Naive B cell (primary cell): Measurements from ENCODE around the gene CBL. TPM values are rescaled to one million over a fixed set of nuclear protein-coding genes. Genes with fewer than 3 reads are reported as not detected.
"Not testable (repeated sequence)": the region's sequence is repeated elsewhere in the genome, so short reads cannot be mapped to it uniquely, and the experiment has no call there.

ENCODE experiments used
- ATAC-seq, 2 donors: fragments of 150-1000 bp; cut with Tn5 transposase; 2 replicates each; pipeline ENCODE4 v1.10.0; 2021; ENCODE audit warnings: low read depth in 2 of 2, mild to moderate bottlenecking in 2 of 2, moderate library complexity in 2 of 2
- DNase-seq: peaks from one replicate; pipeline ENCODE4 v3.0.0; 2022
- H3K27ac Mint-ChIP-seq, 6 donors: one replicate each; pipeline ENCODE4 v1.8.0; 2020 to 2022; ENCODE audit warnings: mild to moderate bottlenecking in 6 of 6, mixed read lengths in 6 of 6, moderate library complexity in 5 of 6, inconsistent platforms in 2 of 6
- H3K27me3 Mint-ChIP-seq, 3 donors: one replicate each; pipeline ENCODE4 v1.8.0; 2021 to 2022; ENCODE audit warnings: mixed read lengths in 3 of 3, mild to moderate bottlenecking in 1 of 3
- H3K36me3 Mint-ChIP-seq, 2 donors: one replicate each; pipeline ENCODE4 v1.8.0; 2020 to 2022; ENCODE audit warnings: mixed read lengths in 2 of 2, inconsistent platforms in 1 of 2, mild to moderate bottlenecking in 1 of 2
- H3K4me1 Mint-ChIP-seq, 3 donors: one replicate each; pipeline ENCODE4 v1.8.0; 2020 to 2022; ENCODE audit warnings: mixed read lengths in 3 of 3, inconsistent platforms in 1 of 3, mild to moderate bottlenecking in 1 of 3, moderate library complexity in 1 of 3
- H3K4me3 Mint-ChIP-seq, 8 donors: one replicate each; pipeline ENCODE4 v1.8.0; 2020 to 2022; ENCODE audit warnings: mild to moderate bottlenecking in 8 of 8, mixed read lengths in 8 of 8, moderate library complexity in 8 of 8, inconsistent platforms in 2 of 8
- H3K9me3 Mint-ChIP-seq, 7 donors: one replicate each; pipeline ENCODE4 v1.8.0; 2020 to 2022; ENCODE audit warnings: mixed read lengths in 7 of 7, mild to moderate bottlenecking in 5 of 7, inconsistent platforms in 2 of 7, moderate library complexity in 1 of 7
- polyA plus RNA-seq, 6 donors: library from polyadenylated mRNA; unstranded; fragments of 300-500 nt; fragmentation: Illumina TruSeq; gene quantifications; one replicate each; pipeline ENCODE4 v1.2.3, GENCODE V29; 2021; ENCODE audit warnings: low read depth in 6 of 6

The CBL gene
- polyA plus RNA-seq, 6 donors from 2014 or later = 8.3 to 22.0 (median 14.4) TPM

DNA sequence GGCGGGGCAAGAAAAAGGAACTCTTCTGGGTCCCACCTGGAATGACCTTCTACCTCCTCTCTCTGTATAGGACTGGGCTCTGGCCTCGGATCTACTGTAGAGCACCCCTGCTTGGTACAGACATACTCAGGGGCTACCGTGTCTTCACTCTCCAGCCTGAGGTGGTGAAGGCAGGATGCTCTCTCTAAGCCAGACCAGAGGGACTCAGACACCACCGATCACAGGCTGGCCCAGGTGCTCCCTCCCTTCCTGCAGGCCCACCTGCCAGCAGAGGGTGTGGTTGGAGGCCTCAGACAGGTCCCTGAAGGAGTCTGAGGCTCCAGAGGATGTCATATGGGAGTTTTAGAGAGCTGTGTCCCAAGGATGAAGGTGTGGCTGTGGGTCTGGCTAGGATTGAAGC lies 16.7 kb upstream of the CBL start:
- no peak overlapping the region for H3K27ac Mint-ChIP-seq
- no peak overlapping the region for H3K4me3 Mint-ChIP-seq
- peaks cover 0 to 2% (median 0%) of the 10 kb centered on the region in 3 donors for H3K4me1 Mint-ChIP-seq
- no peaks in the 10 kb centered on the region for H3K36me3 Mint-ChIP-seq
- DNase-seq = no peak
- peaks cover 0 to 34% (median 9%) of the 10 kb centered on the region in 3 donors for H3K27me3 Mint-ChIP-seq
- H3K9me3 Mint-ChIP-seq = no peaks in the 10 kb centered on the region
- no peak for ATAC-seq

DNA sequence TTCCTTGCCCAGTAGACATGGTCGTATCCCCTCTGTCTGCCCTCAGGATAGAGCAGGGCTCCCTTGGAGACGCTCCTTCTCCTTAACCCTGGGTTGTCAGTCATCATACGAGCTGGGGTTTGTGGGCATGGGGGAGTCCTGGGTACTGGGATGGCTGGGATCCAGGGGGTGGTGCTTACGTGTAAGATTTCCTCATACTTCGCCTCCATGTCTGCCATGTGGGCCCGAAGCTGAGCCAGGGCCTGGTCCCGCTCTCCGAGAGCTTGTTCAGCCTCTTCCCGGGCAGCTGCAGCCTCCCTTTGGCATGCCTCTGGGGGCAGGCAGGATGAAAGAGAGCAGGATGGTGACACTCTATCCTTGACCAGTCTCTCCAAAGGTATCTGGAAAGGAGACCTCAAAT lies 15.6 kb upstream of the CBL start:
- no peak for DNase-seq

DNA sequence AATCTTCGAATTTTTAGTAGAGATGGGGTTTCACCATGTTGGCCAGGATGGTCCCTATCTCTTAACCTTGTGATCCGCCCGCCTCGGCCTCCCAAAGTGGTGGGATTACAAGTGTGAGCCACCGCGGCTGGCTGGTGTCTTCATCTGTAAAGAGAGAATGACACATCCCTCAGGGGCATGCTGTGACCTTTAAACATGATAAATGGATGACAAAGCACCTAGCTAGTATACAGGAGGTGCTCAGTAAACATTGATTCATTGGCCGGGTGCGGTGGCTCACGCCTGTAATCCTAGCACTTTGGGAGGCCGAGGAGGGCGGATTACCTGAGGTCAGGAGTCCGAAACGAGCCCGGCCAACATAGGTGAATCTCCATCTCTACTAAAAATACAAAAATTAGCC lies 14.9 kb upstream of the CBL start:
- ATAC-seq, H3K4me1 Mint-ChIP-seq: not testable (repeated sequence)

More for the DNA sequence above, 15.6 kb upstream of the CBL start:
- no peak overlapping the region for H3K27ac Mint-ChIP-seq
- ATAC-seq = no peak
- H3K27me3 Mint-ChIP-seq = peaks cover 0 to 34% (median 16%) of the 10 kb centered on the region in 3 donors
- no peaks in the 10 kb centered on the region for H3K9me3 Mint-ChIP-seq
- H3K36me3 Mint-ChIP-seq = no peaks in the 10 kb centered on the region
- H3K4me1 Mint-ChIP-seq = no peaks in the 10 kb centered on the region
- H3K4me3 Mint-ChIP-seq = no peak overlapping the region

DNA sequence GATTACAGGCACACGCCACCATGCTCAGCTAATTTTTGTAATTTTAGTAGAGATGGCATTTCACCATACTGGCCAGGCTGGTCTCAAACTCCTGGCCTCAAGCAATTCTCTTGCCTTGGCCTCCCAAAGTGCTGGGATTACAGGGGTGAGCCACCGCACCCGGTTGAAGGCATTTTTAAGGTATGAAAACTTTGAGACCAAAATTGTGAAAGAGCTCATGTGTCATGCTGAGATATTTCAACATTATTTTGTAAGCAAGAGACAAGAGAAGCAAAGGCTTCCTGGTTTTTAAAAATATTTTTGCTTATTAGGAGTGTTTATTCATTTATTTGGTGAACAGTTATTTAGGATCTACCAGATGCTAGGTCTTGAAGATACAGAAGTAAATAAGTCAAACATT lies 14.0 kb upstream of the CBL start:
- no peak for ATAC-seq
- peaks cover 0 to 24% (median 16%) of the 10 kb centered on the region in 3 donors for H3K27me3 Mint-ChIP-seq
- H3K27ac Mint-ChIP-seq = no peak overlapping the region
- no peak for DNase-seq
- no peaks in the 10 kb centered on the region for H3K36me3 Mint-ChIP-seq
- H3K4me1 Mint-ChIP-seq = peaks cover 0 to 7% (median 5%) of the 10 kb centered on the region in 3 donors
- no peak overlapping the region for H3K4me3 Mint-ChIP-seq
- no peaks in the 10 kb centered on the region for H3K9me3 Mint-ChIP-seq

More for the DNA sequence above, 14.9 kb upstream of the CBL start:
- not testable (repeated sequence) for H3K27ac Mint-ChIP-seq, DNase-seq, H3K36me3 Mint-ChIP-seq, H3K9me3 Mint-ChIP-seq, H3K4me3 Mint-ChIP-seq
- H3K27me3 Mint-ChIP-seq = peaks cover 0 to 31% (median 16%) of the 10 kb centered on the region in 3 donors

DNA sequence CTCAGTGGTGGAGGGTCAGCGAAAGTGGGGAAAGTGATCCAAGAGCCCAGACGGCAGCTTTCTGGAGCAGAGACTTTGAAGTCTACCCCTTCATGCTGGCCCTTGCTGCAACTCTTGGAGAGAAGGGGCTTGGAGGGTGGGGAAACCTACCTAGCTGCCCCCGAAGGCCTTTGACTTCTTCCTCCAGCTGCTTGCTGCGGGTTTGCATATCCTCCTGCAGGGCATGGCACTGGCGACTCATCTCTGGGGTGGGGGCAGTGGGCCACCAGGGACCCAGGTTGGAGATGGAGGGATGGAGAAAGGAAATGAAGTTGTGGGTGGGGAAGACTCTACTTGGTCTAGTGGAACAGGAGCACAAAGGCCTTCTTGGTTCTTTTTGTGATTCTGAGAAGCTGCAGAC lies 13.1 kb upstream of the CBL start:
- Mint-ChIP-seq H3K9me3 (no peaks in the 10 kb centered on the region), H3K27me3 (peaks cover 0 to 16% (median 15%) of the 10 kb centered on the region in 3 donors), H3K4me3 (no peak overlapping the region), H3K27ac (no peak overlapping the region), H3K4me1 (peaks cover 0 to 7% (median 5%) of the 10 kb centered on the region in 3 donors), H3K36me3 (no peaks in the 10 kb centered on the region)
- no peak for ATAC-seq
- no peak for DNase-seq

DNA sequence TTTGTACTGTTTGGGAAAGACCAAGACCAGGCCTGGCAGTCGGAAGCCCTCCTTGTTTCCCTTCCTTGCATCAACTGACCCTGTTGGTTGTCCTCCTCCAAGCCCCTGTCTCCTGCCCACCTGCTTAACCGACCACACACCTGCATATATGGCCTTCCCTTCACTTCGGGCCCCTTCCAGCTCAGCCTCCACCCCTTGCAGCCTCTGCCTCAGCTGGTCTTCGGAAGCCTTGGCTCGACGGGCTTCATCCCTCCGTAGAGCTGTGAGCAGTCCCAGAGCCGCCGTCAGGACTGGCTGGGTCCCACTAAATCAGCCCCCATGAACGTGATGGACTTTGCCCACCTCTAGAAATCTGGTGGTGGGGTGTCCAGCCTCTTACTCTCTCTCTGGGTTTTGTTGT lies 12.5 kb upstream of the CBL start:
- DNase-seq (no peak), ATAC-seq (no peak)
- Mint-ChIP-seq H3K36me3 (no peaks in the 10 kb centered on the region), H3K27me3 (peaks cover 0 to 16% (median 12%) of the 10 kb centered on the region in 3 donors), H3K4me3 (no peak overlapping the region), H3K9me3 (no peaks in the 10 kb centered on the region), H3K4me1 (peaks cover 0 to 7% (median 5%) of the 10 kb centered on the region in 3 donors), H3K27ac (no peak overlapping the region)

DNA sequence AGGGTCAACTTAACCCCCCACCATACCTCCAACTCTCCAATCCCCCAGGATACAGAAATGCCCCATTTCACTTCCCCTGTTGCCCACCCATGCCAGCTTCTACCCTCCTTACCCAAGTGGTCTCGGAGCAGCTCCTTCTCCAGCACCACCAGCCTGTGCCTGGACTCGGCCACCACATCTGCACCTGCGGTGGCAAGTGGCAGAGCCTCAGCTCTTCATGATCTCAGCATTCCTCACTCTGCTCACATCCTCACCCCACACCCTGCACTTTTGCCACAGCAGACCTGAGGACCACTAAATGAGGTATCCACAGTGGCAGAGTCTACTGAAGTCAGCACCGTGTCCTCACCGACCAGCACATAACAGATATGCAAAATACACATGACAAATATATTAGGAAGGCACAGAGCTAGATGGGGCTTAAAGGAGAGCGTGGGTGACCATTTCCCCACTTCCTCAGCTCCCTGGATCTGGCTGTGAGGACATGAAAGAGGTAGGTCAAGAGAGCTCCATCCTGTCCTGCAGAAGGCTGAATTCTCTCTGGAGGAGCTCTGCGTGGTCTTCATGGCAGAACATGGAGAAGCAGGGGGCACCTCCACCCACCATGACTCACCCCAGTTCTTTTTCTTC lies 11.2 kb upstream of the CBL start:
- Mint-ChIP-seq H3K36me3 (no peaks in the 10 kb centered on the region), H3K4me1 (peaks cover 0 to 7% (median 5%) of the 10 kb centered on the region in 3 donors), H3K4me3 (no peak overlapping the region), H3K9me3 (no peaks in the 10 kb centered on the region), H3K27ac (no peak overlapping the region), H3K27me3 (peaks cover 0 to 8% (median 5%) of the 10 kb centered on the region in 3 donors)
- no peak for ATAC-seq
- no peak for DNase-seq

DNA sequence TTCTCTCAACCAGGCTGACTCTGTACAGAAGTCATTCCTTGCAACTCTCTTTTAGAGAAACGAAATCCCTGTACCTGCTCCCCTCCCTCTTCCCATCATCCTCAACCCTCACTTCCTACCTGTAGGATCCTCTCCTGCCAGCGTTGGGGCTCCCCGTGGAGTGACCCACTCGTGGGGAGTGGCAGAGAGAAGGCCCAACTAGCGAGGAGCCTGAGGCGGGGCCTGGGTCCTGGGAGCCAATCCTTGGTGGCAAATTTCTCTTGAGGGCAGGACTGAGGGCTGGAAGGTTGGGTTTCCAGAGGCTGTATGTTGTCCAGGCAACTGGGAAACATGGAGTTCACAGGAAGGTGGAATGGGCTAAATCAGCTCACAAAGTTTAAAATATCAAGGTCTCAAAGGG lies 10.5 kb upstream of the CBL start:
- Mint-ChIP-seq H3K36me3 (no peaks in the 10 kb centered on the region), H3K27ac (no peak overlapping the region), H3K27me3 (peaks cover 0 to 8% (median 5%) of the 10 kb centered on the region in 3 donors), H3K4me3 (no peak overlapping the region), H3K4me1 (peaks cover 0 to 7% (median 5%) of the 10 kb centered on the region in 3 donors), H3K9me3 (no peaks in the 10 kb centered on the region)
- DNase-seq (no peak), ATAC-seq (no peak)

DNA sequence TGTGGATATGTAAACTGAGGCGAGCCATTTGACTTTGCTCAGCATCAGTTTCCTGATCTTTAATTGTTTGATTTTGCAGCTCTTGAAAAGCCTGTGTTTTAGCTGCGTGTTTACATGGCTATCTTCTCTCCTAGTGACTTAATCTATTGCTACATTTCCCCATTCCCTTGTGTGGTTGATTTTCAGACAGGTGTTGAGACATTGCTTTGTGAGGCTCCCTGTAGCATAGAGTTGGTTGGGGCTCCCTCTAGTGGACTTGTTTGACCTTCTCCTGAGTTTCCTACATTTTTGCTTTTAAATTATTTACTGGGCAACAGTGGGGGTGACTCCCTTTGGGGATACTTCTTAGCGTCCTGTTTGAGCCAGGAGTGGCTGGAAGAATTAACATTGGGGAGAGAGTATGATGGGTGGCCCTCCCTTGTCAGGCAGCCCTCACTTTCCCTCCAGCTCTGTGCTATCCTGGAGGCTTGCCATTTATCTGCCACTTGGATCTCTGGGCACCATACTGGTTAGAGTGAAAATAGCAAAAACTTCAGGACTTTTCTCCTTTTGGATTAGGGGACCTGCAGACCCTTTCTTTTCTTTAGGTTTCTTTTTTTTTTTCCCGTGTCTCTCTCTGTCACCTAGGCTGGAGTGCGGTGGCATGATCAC lies 9.2 kb upstream of the CBL start:
- H3K4me3 Mint-ChIP-seq = peak overlapping the region in 1 of 8 donors; percentile 10
- ATAC-seq (peak; percentile 99), DNase-seq (peak; percentile 73)
- peaks cover 0 to 8% (median 5%) of the 10 kb centered on the region in 3 donors for H3K27me3 Mint-ChIP-seq
- peaks cover 0 to 7% (median 5%) of the 10 kb centered on the region in 3 donors for H3K4me1 Mint-ChIP-seq
- no peaks in the 10 kb centered on the region for H3K36me3 Mint-ChIP-seq
- H3K27ac Mint-ChIP-seq = no peak overlapping the region
- no peaks in the 10 kb centered on the region for H3K9me3 Mint-ChIP-seq

DNA sequence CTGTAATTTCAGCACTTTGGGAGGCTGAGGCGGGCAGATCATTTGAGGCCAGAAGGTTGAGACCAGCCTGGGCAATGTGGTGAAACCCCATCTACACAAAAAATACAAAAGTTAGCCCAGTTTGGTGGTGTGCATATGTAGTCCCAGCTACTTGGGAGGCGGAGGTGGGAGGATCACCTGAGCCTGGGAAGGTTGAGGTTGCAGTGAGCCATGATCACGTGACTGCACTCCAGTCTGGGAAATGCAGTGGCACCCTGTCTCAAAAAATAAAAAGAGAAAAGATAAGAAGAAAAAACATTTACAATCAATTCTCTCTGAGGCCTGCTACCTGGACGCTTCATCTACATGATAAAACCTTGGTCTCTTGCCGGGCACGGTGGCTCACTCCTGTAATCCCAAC lies 7.2 kb upstream of the CBL start:
- no peaks in the 10 kb centered on the region for H3K9me3 Mint-ChIP-seq
- no peak overlapping the region for H3K27ac Mint-ChIP-seq
- no peak overlapping the region for H3K4me3 Mint-ChIP-seq
- H3K4me1 Mint-ChIP-seq = peaks cover 0 to 7% (median 5%) of the 10 kb centered on the region in 3 donors
- H3K36me3 Mint-ChIP-seq = no peaks in the 10 kb centered on the region
- ATAC-seq (no peak), DNase-seq (no peak)
- H3K27me3 Mint-ChIP-seq = peaks cover 0 to 8% (median 0%) of the 10 kb centered on the region in 3 donors

DNA sequence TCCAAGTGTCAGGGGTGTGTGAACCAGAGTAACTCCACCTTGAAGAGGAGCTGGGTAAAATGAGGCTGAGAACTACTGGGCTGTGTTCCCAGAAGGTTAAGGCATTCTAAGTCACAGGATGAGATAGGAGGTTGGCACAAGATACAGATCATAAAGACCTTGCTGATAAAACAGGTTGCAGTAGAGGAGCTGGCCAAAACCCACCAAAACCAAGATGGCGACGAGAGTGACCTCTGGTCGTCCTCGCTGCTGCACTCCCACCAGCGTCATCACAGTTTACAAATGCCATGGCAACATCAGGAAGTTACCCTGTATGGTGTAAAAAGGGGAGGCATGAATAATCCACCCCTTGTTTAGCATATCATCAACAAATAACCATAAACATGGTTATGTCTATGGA lies 4.9 kb upstream of the CBL start:
- H3K27ac Mint-ChIP-seq = not testable (repeated sequence)

DNA sequence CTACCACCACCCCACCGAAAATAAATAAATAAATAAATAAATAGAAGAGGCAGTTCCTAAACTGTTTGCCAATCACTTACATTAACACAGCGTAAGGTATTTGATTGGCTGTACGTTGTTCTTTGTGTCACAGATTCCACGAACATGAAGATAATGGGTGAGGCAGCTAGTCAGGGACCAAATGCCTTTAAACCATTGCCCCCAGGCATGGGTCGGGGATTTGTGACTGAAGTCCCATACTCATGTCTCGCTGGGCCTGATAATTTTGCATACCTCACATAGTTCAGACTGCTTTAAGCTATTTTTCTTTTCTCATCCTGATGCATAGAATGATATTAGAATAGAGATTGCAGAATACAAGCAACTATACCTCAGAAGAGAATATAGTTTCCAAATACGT lies 3.6 kb upstream of the CBL start:
- Mint-ChIP-seq H3K36me3 (no peaks in the 10 kb centered on the region), H3K9me3 (no peaks in the 10 kb centered on the region), H3K4me1 (peaks cover 18 to 25% (median 22%) of the 10 kb centered on the region in 3 donors), H3K4me3 (peak overlapping the region in 1 of 8 donors; percentile 65), H3K27ac (no peak overlapping the region), H3K27me3 (no peaks in the 10 kb centered on the region)
- ATAC-seq (no peak), DNase-seq (no peak)

More for the DNA sequence above, 4.9 kb upstream of the CBL start:
- not testable (repeated sequence) for H3K9me3 Mint-ChIP-seq, H3K27me3 Mint-ChIP-seq, H3K36me3 Mint-ChIP-seq, ATAC-seq, DNase-seq
- H3K4me3 Mint-ChIP-seq = peak overlapping the region in 1 of 8 donors; percentile 26
- H3K4me1 Mint-ChIP-seq = peaks cover 14 to 20% (median 16%) of the 10 kb centered on the region in 3 donors

DNA sequence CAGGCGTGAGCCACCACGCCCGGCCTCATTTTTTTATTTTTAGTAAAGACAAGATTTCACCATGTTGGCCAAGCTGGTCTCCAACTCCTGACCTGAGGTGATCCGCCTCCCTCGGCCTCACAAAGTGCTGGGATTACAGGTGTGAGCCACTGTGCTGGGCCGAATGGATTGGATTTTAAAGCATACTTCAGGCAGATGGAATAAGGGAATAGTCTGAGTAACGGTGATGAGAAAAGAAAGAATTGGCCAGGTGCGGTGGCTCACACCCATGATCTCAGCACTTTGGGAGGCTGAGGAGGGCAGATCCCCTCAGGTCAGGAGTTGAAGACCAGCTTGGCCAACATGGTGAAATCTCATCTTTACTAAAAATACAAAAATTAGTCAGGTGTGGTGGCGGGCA lies 2.1 kb upstream of the CBL start:
- H3K36me3 Mint-ChIP-seq = no peaks in the 10 kb centered on the region
- no peaks in the 10 kb centered on the region for H3K27me3 Mint-ChIP-seq
- H3K27ac Mint-ChIP-seq = no peak overlapping the region
- H3K4me1 Mint-ChIP-seq = peaks cover 25 to 32% (median 31%) of the 10 kb centered on the region in 3 donors
- peak overlapping the region in 4 of 8 donors; percentile 51 to 97 (median 75) for H3K4me3 Mint-ChIP-seq
- ATAC-seq (no peak), DNase-seq (no peak)
- H3K9me3 Mint-ChIP-seq = no peaks in the 10 kb centered on the region

DNA sequence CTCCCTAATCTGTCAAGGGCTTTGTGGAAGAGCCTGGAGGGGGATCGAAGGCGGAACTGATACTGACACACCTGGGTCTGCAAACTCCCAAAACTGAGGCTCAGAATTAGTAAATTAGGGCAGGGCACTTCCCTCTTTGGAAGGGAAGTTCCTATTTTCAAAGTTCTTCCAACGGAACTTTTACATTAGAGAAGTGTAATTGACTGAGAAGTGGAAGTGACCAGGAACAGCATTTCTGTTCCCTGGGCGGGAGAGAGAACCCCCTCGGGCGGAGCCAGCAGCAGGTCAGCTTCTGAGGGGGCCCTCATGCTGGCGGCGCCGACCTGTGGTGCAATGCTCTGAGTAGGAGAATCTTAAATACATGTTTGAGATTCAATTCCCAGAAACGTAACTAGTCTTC lies 1.1 kb upstream of the CBL start:
- H3K27me3 Mint-ChIP-seq = no peaks in the 10 kb centered on the region
- peak; percentile 10 for DNase-seq
- no peak for ATAC-seq
- H3K9me3 Mint-ChIP-seq = no peaks in the 10 kb centered on the region
- peak overlapping the region; percentile 90 to 99 (median 93) for H3K4me3 Mint-ChIP-seq
- peak overlapping the region in 3 of 6 donors; percentile 64 to 89 (median 71) for H3K27ac Mint-ChIP-seq
- H3K4me1 Mint-ChIP-seq = peaks cover 28 to 42% (median 37%) of the 10 kb centered on the region in 3 donors
- no peaks in the 10 kb centered on the region for H3K36me3 Mint-ChIP-seq
